Pulmonary artery endothelial cell (primary cell): ENCODE measurements around the gene TSR3. TPM values are rescaled to one million over a fixed set of nuclear protein-coding genes. Genes with fewer than 3 reads are reported as not detected.

Experiments
- DNase-seq: peaks from one replicate; pipeline ENCODE4 v3.0.0-alpha.2; 2011; ENCODE audit warnings: low read depth, low spot score
- total RNA-seq: library from RNA; depleted of rRNA; stranded (reverse); fragments of >200 nt; gene quantifications from 2 replicates; pipeline ENCODE4 v1.2.3, GENCODE V29; 2014

TSR3 gene
- total RNA-seq, 1 donor from 2014 or later = 93.8 TPM

- no peak for DNase-seq
Measured at GRCh38 chr16:1325673-1326371, 25.9 kb downstream of the TSR3 start.

DNA sequence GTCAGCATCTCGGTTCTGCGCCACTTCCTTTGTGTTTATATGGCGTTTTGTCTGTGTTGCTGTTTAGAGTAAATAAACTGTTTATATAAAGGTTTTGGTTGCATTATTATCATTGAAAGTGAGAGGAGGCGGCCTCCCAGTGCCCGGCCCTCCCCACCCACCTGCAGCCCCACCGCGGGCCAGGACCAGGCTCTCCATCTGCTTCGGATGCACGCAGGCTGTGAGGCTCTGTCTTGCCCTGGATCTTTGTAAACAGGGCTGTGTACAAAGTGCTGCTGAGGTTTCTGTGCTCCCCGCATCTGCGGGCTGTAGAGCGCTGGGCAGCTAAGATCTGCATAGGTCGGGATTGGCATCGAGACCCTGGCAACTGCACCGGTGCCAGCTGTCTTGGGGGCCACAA, 26.4 kb downstream of the TSR3 start:
- no peak for DNase-seq

- DNase-seq = no peak
Measured at GRCh38 chr16:1324286-1324826, 27.3 kb downstream of the TSR3 start.

GRCh38 chr16:1323296-1324239, 28.1 kb downstream of the TSR3 start:
- DNase-seq = no peak

DNA sequence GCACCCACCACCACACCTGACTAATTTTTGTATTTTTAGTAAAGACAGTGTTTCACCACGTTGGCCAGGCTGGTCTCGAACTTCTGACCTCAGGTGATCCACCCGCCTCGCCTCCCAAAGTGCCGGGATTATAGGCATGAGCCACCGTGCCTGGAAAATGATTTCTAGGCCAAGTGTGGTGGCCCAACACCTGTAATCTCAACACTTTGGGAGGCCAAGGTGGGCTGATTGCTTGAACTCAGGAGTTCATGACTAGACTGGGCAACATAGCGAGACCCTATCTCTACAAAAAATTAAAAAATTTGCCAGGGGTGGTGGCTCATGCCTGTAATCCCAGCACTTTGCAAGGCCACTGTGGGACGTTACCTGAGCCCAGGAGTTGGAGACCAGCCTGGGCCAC, 29.3 kb downstream of the TSR3 start:
- DNase-seq = no peak

DNA sequence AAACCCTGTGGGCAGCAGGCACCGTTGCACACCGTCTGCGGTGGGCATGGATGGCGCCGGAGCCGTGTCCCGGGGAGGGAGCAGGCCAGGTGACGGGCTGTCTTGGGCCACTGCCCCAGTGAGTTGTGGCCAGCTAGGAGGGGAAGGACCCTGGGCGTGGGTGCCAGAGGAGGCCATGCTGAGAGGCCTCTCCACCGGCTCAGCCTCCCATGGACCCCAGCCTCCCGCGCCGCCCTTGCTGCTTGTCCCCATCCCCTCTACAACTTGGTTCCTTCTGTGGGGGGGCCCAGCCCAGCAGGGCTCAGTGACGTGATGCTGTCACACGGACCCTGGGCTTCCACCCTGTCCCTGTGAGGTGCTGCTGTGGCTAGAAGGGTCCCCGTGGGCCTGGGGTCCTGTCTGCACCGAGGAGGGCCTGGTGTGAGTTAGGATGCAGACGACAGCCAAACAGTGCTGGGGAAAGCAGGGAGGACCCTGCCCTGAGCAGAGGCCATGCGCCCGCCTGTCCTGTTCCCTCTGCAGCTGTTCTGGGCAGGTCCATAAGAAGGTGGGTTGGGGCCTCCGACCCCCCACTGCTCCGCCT, 30.9 kb downstream of the TSR3 start:
- DNase-seq = no peak

GRCh38 chr16:1320097-1320496, 31.6 kb downstream of the TSR3 start:
- no peak for DNase-seq

- no peak for DNase-seq
Measured at GRCh38 chr16:1319041-1319440, 32.6 kb downstream of the TSR3 start.

DNA sequence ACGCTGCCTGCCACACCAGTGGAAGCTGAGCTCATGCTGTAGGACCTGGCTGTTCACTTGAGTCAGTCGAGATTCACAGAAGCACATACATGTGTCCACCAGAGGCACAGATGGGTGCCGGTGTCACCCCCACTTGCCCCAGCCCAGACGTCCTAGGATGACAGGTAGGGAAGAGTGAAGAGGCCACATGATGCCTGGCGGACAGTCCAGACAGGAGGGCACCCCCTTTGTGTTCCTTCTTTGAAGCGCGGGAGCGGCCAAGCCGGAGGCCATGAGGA, 33.5 kb downstream of the TSR3 start:
- DNase-seq = no peak

GRCh38 chr16:1317479-1318267, 34.0 kb downstream of the TSR3 start:
- no peak for DNase-seq

DNA sequence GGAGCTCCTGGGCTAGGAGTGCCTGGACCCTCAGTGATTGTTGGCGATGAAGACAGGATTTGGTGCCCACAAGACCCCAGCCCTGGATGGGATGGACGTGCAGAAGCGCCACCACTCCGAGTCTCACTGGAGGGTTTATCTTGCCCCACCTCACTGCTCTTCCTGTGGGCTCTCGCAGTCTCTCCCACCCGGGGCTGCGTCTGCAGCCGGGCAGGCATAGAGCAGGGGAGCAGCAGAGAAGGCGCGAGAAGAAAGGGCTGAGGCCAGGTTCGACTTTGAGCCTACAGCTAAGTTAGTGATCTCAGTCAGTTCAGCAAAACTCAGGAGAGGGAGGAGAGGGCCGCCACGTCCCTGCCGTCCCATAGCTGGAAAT, 35.7 kb downstream of the TSR3 start:
- DNase-seq = no peak

GRCh38 chr16:1315081-1316032, 36.3 kb downstream of the TSR3 start:
- DNase-seq = no peak

GRCh38 chr16:1314399-1315068, 37.1 kb downstream of the TSR3 start:
- DNase-seq = no peak

GRCh38 chr16:1313721-1314369, 37.8 kb downstream of the TSR3 start:
- no peak for DNase-seq

DNA sequence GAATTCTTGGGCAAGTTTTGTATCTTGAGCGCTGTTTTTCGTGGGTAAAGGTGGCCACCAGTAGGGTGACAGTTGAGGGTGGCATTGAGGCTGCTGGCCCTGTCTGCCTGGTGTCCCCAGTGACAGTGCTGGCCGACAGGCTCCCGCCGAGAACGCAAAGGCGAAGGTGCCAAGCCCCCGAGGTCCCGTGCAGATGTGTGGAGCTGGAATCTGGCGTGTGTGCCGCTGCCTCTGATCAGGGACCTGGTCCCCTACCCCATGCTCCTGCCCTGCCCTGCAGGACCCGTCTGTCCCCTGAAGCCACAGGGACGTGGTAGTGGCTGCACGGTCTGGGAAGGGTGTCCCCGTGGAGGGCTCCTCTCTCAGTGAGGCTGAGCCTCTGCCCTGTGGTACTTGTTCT, 38.8 kb downstream of the TSR3 start:
- no peak for DNase-seq

GRCh38 chr16:1312467-1312816, 39.2 kb downstream of the TSR3 start:
- DNase-seq = no peak

GRCh38 chr16:1311738-1312466, 39.8 kb downstream of the TSR3 start:
- DNase-seq = no peak

GRCh38 chr16:1311212-1311737, 40.4 kb downstream of the TSR3 start:
- no peak for DNase-seq

GRCh38 chr16:1310832-1311200, 40.9 kb downstream of the TSR3 start:
- DNase-seq = no peak
